Measurements from ENCODE around the gene SLC10A2. TPM values are rescaled to one million over a fixed set of nuclear protein-coding genes. Genes with fewer than 3 reads are reported as not detected.

Gene SLC10A2, protein sequence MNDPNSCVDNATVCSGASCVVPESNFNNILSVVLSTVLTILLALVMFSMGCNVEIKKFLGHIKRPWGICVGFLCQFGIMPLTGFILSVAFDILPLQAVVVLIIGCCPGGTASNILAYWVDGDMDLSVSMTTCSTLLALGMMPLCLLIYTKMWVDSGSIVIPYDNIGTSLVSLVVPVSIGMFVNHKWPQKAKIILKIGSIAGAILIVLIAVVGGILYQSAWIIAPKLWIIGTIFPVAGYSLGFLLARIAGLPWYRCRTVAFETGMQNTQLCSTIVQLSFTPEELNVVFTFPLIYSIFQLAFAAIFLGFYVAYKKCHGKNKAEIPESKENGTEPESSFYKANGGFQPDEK
- not detected in 2 replicates for total RNA-seq

DNA sequence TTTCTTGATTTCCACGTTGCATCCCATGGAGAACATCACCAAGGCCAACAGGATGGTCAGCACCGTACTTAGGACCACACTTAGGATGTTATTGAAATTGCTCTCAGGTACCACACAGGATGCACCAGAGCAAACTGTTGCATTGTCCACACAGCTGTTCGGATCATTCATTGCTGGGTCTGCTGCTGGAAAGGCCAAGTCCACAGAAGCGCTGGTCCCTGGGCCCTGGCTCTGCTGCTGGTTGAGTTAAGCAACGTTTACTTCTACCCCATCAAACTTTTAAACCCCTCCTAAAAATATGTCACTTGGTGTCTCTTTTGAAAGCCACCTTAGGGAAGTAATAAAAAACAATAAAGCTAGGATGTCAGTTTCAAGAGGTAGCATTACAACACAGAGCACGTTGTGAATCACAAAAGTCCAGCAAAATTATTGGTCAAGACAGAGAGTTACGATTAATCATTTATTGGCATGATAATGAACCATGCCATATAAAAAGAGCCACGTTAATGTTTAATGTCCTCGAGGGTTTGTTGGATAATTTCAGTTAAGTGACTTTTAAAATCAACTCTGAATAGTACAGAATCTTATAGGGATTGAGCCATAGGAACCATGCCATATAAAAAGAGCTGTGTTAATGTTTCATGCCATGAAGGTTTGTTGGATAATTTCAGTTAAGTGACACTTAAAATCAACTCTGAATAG lies at the start of gene SLC10A2:
Gene SLC10A2, minus strand, starts transcription at position 339 of the 702 bp plus-strand sequence. Its CDS starts 168 bp downstream, at position 171.

Other genes starting within 250 kb of the SLC10A2 start
- 34.7 and 43.3 TPM in 2 replicates for gene ERCC5, start 220.4 kb downstream of the SLC10A2 start, total RNA-seq